GM19452 (cell line): ENCODE data around the gene INTS11.

Experiments
- ATAC-seq: cut with Tn5 transposase; IDR thresholded peaks from one replicate; pipeline ENCODE4 v1.9.1; 2021; ENCODE audit not compliant: unreplicated experiment

INTS11 gene

DNA sequence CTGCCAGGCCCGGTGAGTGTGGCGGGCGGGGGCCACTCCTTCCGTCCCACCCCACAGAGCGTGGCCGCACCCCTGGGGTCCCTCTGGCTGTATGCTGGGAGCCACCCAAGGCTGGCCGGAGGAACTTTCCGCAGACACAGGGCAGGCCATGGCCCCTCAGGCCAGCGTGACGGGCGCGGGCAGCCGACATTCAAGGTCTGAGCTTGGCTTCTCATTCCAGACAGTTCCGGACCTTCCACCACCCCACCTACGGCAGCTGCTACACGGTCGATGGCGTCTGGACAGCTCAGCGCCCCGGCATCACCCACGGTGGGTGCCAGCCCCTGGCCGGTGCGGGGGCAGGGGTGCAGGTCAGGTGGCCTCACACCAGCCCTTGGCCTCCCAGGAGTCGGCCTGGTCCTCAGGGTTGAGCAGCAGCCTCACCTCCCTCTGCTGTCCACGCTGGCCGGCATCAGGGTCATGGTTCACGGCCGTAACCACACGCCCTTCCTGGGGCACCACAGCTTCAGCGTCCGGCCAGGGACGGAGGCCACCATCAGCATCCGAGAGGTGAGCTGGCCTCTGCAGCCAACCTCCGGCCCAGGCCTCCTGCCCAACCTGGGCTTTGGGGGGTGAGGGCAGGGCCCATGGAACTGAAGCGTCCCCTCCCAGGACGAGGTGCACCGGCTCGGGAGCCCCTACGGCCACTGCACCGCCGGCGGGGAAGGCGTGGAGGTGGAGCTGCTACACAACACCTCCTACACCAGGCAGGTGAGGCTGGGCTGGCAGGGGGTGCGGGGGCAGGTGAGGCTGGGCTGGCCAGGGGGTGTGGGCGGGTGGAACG is 37.0 kb downstream of the INTS11 start:
- ATAC-seq: no peak

DNA sequence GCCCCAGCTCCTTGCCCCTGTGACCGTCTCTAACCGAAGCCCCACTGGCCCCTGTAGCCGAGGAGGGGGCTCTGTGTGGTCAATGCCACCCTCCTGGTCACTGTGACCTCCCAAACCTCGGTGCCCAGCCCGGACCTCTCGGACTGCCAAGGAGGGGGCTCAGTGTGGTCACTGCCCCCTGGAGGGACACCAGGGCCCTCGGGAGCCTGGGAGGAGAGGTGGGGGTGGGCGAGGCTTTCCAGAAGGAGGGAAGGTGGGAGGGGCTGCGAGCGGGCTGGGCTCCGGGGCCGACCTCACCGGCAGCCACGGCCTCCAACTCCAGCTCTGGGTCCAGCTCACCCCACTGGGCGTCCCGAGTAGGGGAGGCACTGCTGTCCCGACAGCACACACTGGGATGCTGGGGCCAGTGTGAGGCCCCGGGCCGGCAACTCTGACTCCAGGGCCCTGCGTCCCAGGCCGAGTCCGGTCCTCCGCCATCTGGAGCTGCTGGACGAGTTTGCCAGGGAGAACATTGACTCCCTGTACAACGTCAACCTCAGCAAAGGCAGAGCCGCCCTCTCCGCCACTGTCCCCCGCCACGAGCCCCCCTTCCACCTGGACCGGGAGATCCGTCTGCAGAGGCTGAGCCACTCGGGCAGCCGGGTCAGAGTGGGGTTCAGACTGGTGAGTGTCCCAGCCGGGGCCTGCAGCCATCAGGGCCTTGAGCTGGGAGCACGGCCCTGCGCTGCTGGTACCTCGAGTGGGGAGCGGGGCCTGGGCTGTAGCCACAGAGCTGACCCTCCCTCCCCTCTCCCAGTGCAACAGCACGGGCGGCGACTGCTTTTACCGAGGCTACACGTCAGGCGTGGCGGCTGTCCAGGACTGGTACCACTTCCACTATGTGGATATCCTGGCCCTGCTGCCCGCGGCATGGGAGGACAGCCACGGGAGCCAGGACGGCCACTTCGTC is 37.9 kb downstream of the INTS11 start:
- ATAC-seq: no peak

- no peak for ATAC-seq
Observed at GRCh38 chr1:1285611-1286311, 38.7 kb downstream of the INTS11 start.

DNA sequence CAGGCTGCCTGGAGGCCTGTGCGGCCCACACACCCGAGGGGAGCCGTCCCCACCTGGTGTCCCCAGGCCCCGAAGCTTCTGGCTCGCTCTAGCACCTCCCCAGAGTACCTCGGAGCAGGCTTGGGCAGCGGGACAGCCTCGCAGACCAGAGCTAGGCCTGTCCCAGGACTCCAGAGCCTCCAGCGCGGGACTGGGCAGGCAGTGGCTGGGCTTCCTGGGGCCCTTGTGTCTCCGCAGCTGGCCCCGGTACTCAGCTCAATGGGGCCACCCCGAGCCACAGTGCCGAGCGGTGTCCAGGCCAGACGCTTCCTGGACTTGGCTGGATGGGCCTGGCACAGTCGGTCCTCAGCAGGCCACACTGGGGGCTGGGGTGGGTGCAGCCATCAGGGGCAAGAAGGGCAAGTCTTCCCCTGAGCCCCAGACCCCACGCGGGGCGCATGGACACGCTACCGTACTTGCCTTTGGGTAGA is 39.3 kb downstream of the INTS11 start:
- no peak for ATAC-seq

- no peak for ATAC-seq
Observed at GRCh38 chr1:1284221-1285101, 40.0 kb downstream of the INTS11 start.

GRCh38 chr1:1283821-1284220 is 40.6 kb downstream of the INTS11 start:
- no peak for ATAC-seq

- ATAC-seq: no peak
Observed at GRCh38 chr1:1282998-1283397, 41.5 kb downstream of the INTS11 start.

DNA sequence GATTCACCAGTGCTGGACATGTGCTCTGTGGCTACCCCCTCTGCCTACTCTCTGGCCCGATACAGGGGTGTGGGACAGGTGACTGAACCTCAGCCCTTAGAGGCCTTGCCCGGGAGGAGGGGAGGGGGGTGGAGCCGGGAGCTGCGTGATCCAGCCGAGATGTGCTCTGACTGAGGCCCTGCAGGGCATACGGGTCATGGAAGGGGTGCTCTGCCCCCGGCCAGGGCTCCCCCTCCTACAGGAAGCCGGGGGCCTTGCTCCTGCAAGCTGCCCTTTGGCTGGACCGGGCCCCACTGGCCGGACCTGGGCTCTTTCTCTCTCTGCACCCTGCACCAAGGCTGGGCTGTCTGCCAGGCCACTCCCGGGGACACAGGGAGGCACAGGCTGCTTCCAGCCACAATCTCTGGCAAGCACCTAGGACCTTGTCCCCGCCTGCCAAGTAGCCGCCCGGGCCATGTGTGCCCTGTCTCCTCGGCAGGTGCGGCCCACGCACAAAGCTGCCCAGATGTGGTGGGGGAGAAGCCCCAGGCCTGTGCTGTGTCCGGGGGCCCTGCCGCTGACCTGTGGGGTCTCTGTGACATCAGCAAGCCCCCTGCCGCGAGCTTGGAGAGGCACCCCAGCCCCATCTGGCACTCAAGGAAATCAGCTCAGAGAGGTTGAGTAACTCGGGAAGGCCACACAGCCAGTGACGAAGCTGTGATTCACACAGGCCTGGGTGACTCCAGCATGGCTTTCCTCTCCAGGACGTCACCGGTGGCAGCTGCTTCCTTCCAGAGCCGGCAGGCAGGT is 42.7 kb downstream of the INTS11 start:
- ATAC-seq: no peak

DNA sequence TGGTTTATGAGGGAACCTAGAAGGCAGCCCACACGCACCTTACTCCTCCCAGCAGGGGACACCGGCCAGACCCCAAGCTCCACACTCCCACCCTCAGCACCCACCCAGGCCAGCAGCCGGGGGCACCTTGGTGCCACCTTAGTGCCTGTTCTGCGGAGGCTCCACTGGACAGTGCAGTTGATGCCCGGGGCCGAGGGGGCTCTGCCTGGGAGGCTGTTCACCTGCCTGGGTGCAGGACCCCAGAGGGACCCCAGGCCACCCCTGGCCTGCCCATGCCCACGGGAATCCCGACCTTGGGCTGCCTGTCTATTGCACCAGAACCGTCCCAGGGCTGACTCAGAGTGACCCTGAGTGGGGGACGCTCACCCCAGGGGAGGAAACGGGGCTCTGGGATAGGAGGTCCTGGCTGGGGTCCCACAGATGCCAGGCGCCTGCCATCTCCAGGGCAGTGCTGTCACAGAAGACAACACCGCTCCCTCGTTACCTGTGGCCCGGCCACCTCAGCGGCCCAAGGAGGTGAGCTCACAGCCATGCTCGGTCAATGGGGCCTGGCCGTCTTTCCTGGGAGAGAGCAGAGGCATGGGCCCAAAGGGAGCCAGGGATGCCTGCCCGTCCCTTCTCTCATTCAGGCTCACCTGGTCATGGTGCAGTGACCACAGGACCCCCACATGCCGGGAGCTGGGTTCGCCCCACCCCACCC is 43.5 kb downstream of the INTS11 start:
- no peak for ATAC-seq

- ATAC-seq: no peak
Observed at GRCh38 chr1:1279028-1279427, 45.4 kb downstream of the INTS11 start.

GRCh38 chr1:1278620-1279019 is 45.8 kb downstream of the INTS11 start:
- no peak for ATAC-seq

DNA sequence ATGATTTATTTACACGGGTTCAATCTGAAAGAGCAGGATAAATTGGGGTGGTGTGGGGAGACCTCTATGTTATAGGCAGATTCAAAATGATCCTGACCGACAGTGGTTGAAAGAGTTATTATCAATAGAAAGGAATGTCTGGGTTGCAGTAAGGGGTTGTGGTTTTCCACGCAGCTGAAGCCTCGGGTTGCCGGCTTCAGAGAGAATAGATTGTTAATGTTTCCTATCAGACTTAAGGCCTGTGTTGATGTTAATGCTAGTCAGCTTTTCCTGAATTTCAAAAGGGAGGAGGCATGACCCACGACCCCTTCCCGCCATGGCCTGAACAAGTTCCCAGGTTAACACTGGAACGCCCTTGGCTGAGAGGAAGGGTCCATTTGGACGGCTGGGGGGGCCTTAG is 48.6 kb downstream of the INTS11 start:
- no peak for ATAC-seq

DNA sequence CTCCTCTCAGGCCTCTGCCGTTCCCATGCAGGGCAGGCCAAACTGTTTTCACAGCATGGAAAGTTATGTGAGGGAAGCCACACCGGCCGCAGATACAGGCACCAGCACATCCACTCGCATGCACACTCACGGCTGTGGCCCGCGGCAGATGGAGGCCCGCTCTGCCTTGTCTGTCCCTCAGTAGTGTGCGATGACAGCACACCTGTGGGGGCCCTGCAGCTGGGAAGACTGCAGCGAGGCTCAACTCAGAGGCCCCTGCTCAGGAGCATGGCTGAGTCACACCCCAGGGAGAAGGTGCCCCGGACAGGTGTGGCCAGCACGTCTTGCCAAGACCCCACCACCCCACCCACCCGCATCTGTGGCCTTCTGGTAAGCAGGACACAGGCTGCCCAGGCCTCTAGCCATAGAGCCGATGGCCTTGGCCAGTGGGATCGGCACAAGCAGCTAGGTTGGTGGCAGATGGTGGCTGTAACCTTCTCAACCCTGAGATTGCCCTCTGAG is 49.5 kb downstream of the INTS11 start:
- ATAC-seq: no peak

DNA sequence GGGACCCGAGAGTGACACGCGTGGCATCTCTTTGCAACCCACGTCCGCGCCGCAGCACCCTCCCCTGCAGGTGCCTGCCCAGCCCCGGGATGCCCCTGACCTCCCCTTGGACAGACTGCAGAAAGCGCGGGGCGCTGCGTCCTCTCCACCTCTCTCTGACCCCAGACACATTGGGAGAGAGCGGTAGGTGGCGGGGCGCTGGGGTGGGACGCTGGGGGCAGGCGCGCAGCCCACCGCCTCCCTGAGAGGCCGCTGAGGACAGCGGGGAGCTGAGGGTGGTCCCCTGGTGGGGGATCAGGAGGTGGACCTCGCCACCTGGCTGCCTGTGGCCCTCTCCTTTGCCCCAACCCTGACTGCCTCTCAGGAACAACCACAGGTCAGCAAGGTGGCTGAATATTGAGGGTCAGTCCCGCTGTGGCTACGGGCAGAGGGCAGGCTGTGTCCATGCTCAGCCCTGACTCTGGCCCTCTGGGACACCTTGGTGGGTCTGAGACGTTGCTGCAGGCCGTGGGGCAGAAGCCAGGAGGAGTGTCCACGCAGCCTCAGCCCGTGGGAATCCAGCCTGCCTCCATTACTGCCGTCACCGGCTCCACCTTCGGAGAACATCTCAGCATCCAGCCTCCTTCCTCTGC is 50.0 kb downstream of the INTS11 start:
- ATAC-seq: no peak

DNA sequence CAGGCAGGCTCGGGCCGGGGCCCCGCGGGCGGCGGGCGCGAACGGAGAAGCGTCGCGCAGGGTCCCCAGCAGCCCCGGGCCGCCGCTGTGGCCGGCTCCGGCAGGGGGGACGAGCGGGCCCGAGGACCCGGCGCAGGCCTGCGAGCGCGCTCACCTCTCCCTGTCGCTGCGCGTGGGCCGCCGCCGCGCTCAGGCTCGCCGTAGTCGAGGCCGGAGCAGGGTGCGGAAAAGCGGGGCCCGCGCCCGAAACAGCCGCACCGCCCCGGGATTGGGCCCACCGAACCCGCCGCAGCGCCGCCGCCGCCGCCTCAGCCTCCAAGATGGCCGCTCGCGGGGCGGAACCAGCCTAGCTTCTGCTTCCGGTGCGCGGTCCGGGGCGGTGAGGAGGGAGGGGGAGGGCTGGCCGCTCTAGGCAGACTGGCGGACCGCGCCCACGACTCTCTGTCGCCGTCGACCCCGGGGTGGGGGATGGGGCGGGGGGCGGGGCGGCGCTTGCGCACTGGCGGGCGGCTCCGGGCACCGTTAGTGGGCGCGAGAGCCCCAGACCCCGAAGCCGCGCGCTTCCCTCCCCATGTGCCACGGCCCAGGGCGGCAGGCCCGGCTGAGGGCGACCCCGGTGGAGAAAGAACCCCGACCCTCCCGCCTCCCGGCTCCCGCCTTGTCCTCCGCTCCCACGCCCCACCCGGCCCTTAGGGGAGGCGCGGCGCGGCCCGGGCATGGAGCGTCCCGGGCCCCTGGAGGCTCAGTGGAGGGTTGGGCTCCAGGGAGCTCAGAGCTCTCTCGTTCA is 50.8 kb downstream of the INTS11 start, which contains the start of gene UBE2J2:
Gene UBE2J2, minus strand, starts transcription at position 343 of the 787 bp plus-strand sequence. CDS start 5,862 bp downstream, outside the sequence.
- ATAC-seq: no peak

DNA sequence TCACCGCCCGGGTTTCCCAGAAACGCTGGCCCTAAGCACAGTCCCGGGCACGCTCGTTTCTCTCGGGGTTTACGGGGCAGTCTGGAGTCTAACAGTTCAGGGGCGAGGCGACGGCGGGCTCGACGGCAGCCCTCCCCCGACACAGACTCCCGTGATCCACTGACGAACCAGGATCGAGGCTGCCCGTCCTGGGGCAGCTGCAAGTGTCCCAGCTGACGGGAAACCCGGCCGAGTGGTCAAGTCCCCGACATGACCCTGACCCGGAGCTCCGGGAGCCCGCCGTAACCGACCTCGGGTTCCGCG is 51.3 kb downstream of the INTS11 start:
- no peak for ATAC-seq
